ENCODE data around the gene CPPED1.
A peak's percentile ranks its signal among the peaks of the same experiment; 100 is the strongest.

CPPED1 gene

GRCh38 chr16:12677502-12677901 is 126.2 kb downstream of the CPPED1 start:
- DNase-seq: no peak

- peak; percentile 75 for DNase-seq
Observed at GRCh38 chr16:12675852-12676251, 127.8 kb downstream of the CPPED1 start.

GRCh38 chr16:12675046-12675445 is 128.6 kb downstream of the CPPED1 start:
- peak; percentile 89 for DNase-seq

- no peak for DNase-seq
Observed at GRCh38 chr16:12674524-12674923, 129.2 kb downstream of the CPPED1 start.

- peak; percentile 81 for DNase-seq
Observed at GRCh38 chr16:12674071-12674470, 129.6 kb downstream of the CPPED1 start.

GRCh38 chr16:12673466-12673865 is 130.2 kb downstream of the CPPED1 start:
- no peak for DNase-seq

- no peak for DNase-seq
Observed at GRCh38 chr16:12672986-12673385, 130.7 kb downstream of the CPPED1 start.

- DNase-seq: no peak
Observed at GRCh38 chr16:12669908-12670307, 133.8 kb downstream of the CPPED1 start.

GRCh38 chr16:12667909-12668308 is 135.8 kb downstream of the CPPED1 start:
- no peak for DNase-seq

GRCh38 chr16:12664164-12664733 is 139.4 kb downstream of the CPPED1 start:
- DNase-seq: no peak

- peak; percentile 53 for DNase-seq
Observed at GRCh38 chr16:12661656-12662172, 142.0 kb downstream of the CPPED1 start.

- no peak for DNase-seq
Observed at GRCh38 chr16:12659871-12660270, 143.8 kb downstream of the CPPED1 start.

- no peak for DNase-seq
Observed at GRCh38 chr16:12658506-12658905, 145.2 kb downstream of the CPPED1 start.

- DNase-seq: no peak
Observed at GRCh38 chr16:12655537-12655936, 148.2 kb downstream of the CPPED1 start.

GRCh38 chr16:12653820-12654392 is 149.8 kb downstream of the CPPED1 start:
- no peak for DNase-seq

- DNase-seq: no peak
Observed at GRCh38 chr16:12652924-12653323, 150.8 kb downstream of the CPPED1 start.

GRCh38 chr16:12651765-12652512 is 151.7 kb downstream of the CPPED1 start:
- DNase-seq: no peak

- no peak for DNase-seq
Observed at GRCh38 chr16:12649356-12649755, 154.3 kb downstream of the CPPED1 start.

- peak; percentile 7 for DNase-seq
Observed at GRCh38 chr16:12646490-12647274, 157.0 kb downstream of the CPPED1 start.

GRCh38 chr16:12646098-12646489 is 157.6 kb downstream of the CPPED1 start:
- no peak for DNase-seq

GRCh38 chr16:12643034-12643455 is 160.6 kb downstream of the CPPED1 start:
- no peak for DNase-seq

GRCh38 chr16:12639044-12639443 is 164.6 kb downstream of the CPPED1 start:
- DNase-seq: peak; percentile 26

- no peak for DNase-seq
Observed at GRCh38 chr16:12637002-12637401, 166.7 kb downstream of the CPPED1 start.

Measured in fibroblast of upper back skin (primary cell).